GM12801 (cell line): ENCODE data around the gene LY6G5B.

Source experiments
- CTCF ChIP-seq: IDR thresholded peaks from one replicate; pipeline ENCODE4 v1.5.1; 2011; ENCODE audit warnings: control low read depth; ENCODE audit not compliant: insufficient read length; ENCODE audit errors: extremely low read depth

The LY6G5B gene

GRCh38 chr6:31686483-31686882 is 16.7 kb downstream of the LY6G5B start:
- TF ChIP-seq CTCF, result no peak

GRCh38 chr6:31687321-31687720 is 17.5 kb downstream of the LY6G5B start:
- TF ChIP-seq CTCF, result no peak

GRCh38 chr6:31687860-31688693 is 18.3 kb downstream of the LY6G5B start:
- no peak for TF ChIP-seq CTCF

GRCh38 chr6:31689249-31690110 is 19.7 kb downstream of the LY6G5B start:
- no peak for TF ChIP-seq CTCF

- no peak for TF ChIP-seq CTCF
Observed at GRCh38 chr6:31690231-31691077, 20.7 kb downstream of the LY6G5B start.

- no peak for TF ChIP-seq CTCF
Observed at GRCh38 chr6:31691078-31691463, 21.3 kb downstream of the LY6G5B start.

- TF ChIP-seq CTCF, result no peak
Observed at GRCh38 chr6:31691564-31692108, 21.9 kb downstream of the LY6G5B start.
